ENCODE results near the gene DCC. TPM values are rescaled to one million over a fixed set of nuclear protein-coding genes. Genes with fewer than 3 reads are reported as not detected.

The DCC gene
- total RNA-seq, 1 experiment from 2014 or later, result not detected

DNA sequence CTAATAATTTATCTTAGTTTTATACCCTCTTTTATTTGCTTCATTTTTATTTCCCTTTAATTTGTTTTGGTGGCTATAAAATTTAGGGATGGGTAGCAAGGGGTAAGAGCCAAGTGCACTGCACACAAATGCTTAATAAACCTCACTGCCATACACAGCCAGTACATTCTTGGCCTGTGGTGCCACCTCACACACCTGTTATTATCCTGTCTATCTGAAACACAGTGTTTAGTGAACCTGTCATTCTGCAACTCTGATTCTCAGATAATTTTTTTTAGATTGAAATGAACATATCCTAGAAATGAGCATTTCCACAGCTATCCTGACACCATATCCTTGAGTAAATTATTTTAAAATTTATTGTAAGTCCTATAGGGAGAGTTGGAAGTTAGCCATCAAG lies 807.5 kb downstream of the DCC start:
- H3K36me3 ChIP-seq (ENCODE audit: control insufficient read depth in 1 of 2, insufficient read depth in 2 of 2, low read length in 2 of 2), result no peaks in the 10 kb centered on the region
- H3K4me2 ChIP-seq (ENCODE audit: low read length), result no peak overlapping the region
- H3K9me3 ChIP-seq (ENCODE audit: control insufficient read depth in 1 of 2, insufficient read depth in 1 of 2, low read depth in 1 of 2, low read length in 2 of 2), result peaks cover 0 to 17% of the 10 kb centered on the region in 2 experiments; a peak in 2 of 4 replicates
- intact Hi-C loops (cut with micrococcal nuclease), result no loop called here
- DNase-seq (ENCODE audit: low read depth, low spot score), result no peak
- no peaks in the 10 kb centered on the region for H3K27me3 ChIP-seq (ENCODE audit: insufficient read depth, low read length)
- CTCF ChIA-PET, result no interaction called here
- RAD21 ChIA-PET (ENCODE audit: low non-redundant PET in 1 of 2, low total read pairs in 2 of 2, uncharacterized antibody in 2 of 2, unreplicated experiment in 2 of 2), result no interaction called here
- BruUV-seq (replicated peaks), result no TSS peak
- no peaks in the 10 kb centered on the region for H3K4me1 ChIP-seq (ENCODE audit: control insufficient read depth in 1 of 2, insufficient read depth in 2 of 2, low read length in 2 of 2)
- ATAC-seq, result no peak
- H3K79me2 ChIP-seq (ENCODE audit: insufficient read depth, low read length), result no peaks in the 10 kb centered on the region
- TF ChIP-seq SIN3A (IDR thresholded peaks at IDR 0.05; ENCODE audit: low read depth) (no peak), TCF7L2 (IDR thresholded peaks at IDR 0.05; ENCODE audit: borderline replicate concordance, extremely low read depth, insufficient read depth, insufficient read length) (no peak), RAD21 (IDR thresholded peaks at IDR 0.05; ENCODE audit: low read depth) (no peak), ATF3 (IDR thresholded peaks at IDR 0.05) (no peak), EZH2phosphoT487 (IDR thresholded peaks at IDR 0.05; ENCODE audit: borderline replicate concordance) (no peak), ZNF274 (IDR thresholded peaks at IDR 0.05; ENCODE audit: low read depth, low read length) (no peak), FOSL1 (IDR thresholded peaks at IDR 0.05; ENCODE audit: low read depth) (no peak), ZFX (IDR thresholded peaks at IDR 0.05) (no peak), ZBTB33 (IDR thresholded peaks at IDR 0.05; ENCODE audit: extremely low read depth, insufficient replicate concordance, low read length) (no peak), REST (IDR thresholded peaks at IDR 0.05; ENCODE audit: low read depth) (no peak), ELF1 (IDR thresholded peaks at IDR 0.05; ENCODE audit: borderline replicate concordance, low read depth) (no peak), SRF (IDR thresholded peaks at IDR 0.05; ENCODE audit: low read depth) (no peak), YY1 (IDR thresholded peaks at IDR 0.05; ENCODE audit: extremely low read depth, insufficient replicate concordance, low read depth, low read length) (no peak), POLR2A (IDR thresholded peaks at IDR 0.05; ENCODE audit: borderline replicate concordance, extremely low read depth, insufficient read depth, insufficient read length) (no peak)
- TF ChIP-seq, protein P1, sequence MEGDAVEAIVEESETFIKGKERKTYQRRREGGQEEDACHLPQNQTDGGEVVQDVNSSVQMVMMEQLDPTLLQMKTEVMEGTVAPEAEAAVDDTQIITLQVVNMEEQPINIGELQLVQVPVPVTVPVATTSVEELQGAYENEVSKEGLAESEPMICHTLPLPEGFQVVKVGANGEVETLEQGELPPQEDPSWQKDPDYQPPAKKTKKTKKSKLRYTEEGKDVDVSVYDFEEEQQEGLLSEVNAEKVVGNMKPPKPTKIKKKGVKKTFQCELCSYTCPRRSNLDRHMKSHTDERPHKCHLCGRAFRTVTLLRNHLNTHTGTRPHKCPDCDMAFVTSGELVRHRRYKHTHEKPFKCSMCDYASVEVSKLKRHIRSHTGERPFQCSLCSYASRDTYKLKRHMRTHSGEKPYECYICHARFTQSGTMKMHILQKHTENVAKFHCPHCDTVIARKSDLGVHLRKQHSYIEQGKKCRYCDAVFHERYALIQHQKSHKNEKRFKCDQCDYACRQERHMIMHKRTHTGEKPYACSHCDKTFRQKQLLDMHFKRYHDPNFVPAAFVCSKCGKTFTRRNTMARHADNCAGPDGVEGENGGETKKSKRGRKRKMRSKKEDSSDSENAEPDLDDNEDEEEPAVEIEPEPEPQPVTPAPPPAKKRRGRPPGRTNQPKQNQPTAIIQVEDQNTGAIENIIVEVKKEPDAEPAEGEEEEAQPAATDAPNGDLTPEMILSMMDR (IDR thresholded peaks at IDR 0.05 in 2 of 3, conservative IDR thresholded peaks at IDR 0.05 in 1 of 3; ENCODE audit: borderline replicate concordance in 1 of 3, insufficient read depth in 1 of 3, low read depth in 2 of 3, low read length in 2 of 3), result no peak
- POLR2A ChIA-PET, result no interaction called here
- no peak overlapping the region for H3K9ac ChIP-seq (ENCODE audit: low read length)
- H3K4me3 ChIP-seq (replicated peaks in 1 of 2; ENCODE audit: low read depth in 1 of 2, low read length in 2 of 2), result no peak overlapping the region
- H3K27ac ChIP-seq (ENCODE audit: low read depth, low read length), result no peak overlapping the region
- H2AFZ ChIP-seq (ENCODE audit: low read depth, low read length, poor library complexity, severe bottlenecking), result no peak overlapping the region
- no peaks in the 10 kb centered on the region for H4K20me1 ChIP-seq (ENCODE audit: insufficient read depth)
- no peaks in the 10 kb centered on the region for H3K9me2 ChIP-seq (ENCODE audit: insufficient read depth)

Measured in HCT116 (cell line).